Smooth muscle cell (in vitro differentiated cells): ENCODE measurements around the gene TIMP2. TPM values are rescaled to one million over a fixed set of nuclear protein-coding genes. Genes with fewer than 3 reads are reported as not detected.
"Not testable (repeated sequence)": the region's sequence is repeated elsewhere in the genome, so short reads cannot be mapped to it uniquely, and the experiment has no call there.

Experiments used
- DNase-seq: peaks from one replicate; lab custom pipeline; 2025; ENCODE audit not compliant: unreplicated experiment; lab: John Stamatoyannopoulos, UW
- H2AFZ ChIP-seq: fragments of 200-600 bp; sonication (generic); 2 replicates; pipeline ENCODE4 v1.6.0; 2016; ENCODE audit warnings: antibody characterized with exemption, low read depth, mild to moderate bottlenecking
- H3F3A ChIP-seq: fragments of 200-600 bp; sonication (generic); 2 replicates; pipeline ENCODE4 v1.6.0; 2017; ENCODE audit warnings: antibody characterized with exemption, low read depth
- H3K27ac ChIP-seq: fragments of 200-600 bp; sonication (generic); 2 replicates; pipeline ENCODE4 v1.5.1; 2016; ENCODE audit warnings: low read depth, mild to moderate bottlenecking
- H3K27me3 ChIP-seq: fragments of 200-600 bp; sonication (generic); 2 replicates; pipeline ENCODE4 v1.6.1; 2016; ENCODE audit warnings: low read depth, mild to moderate bottlenecking
- H3K36me3 ChIP-seq: fragments of 200-600 bp; sonication (generic); 2 replicates; pipeline ENCODE4 v1.5.1; 2016; ENCODE audit warnings: low read depth
- H3K4me1 ChIP-seq: fragments of 200-600 bp; sonication (generic); 2 replicates; pipeline ENCODE4 v1.5.1; 2016; ENCODE audit warnings: low read depth
- H3K4me2 ChIP-seq: fragments of 200-600 bp; sonication (generic); 2 replicates; pipeline ENCODE4 v1.6.0; 2016; ENCODE audit warnings: mild to moderate bottlenecking
- H3K4me3 ChIP-seq: fragments of 200-600 bp; sonication (generic); 2 replicates; pipeline ENCODE4 v1.5.1; 2016; ENCODE audit warnings: mild to moderate bottlenecking
- H3K79me2 ChIP-seq: fragments of 200-600 bp; sonication (generic); 2 replicates; pipeline ENCODE4 v1.6.0; 2016; ENCODE audit warnings: low read depth, mild to moderate bottlenecking
- H3K9ac ChIP-seq: fragments of 200-600 bp; sonication (generic); 2 replicates; pipeline ENCODE4 v1.6.0; 2016; ENCODE audit warnings: low read depth
- H3K9me3 ChIP-seq: fragments of 200-600 bp; sonication (generic); replicated peaks from 2 replicates; pipeline ENCODE4 v1.5.1; 2016; ENCODE audit warnings: low read depth
- H4K20me1 ChIP-seq: fragments of 200-600 bp; sonication (generic); 2 replicates; pipeline ENCODE4 v1.6.0; 2016; ENCODE audit warnings: low read depth
- CTCF ChIP-seq: fragments of 200-600 bp; sonication (generic); IDR thresholded peaks from 2 replicates; pipeline ENCODE4 v1.5.1; 2017; ENCODE audit warnings: borderline replicate concordance, mild to moderate bottlenecking, antibody characterized with exemption; ENCODE audit not compliant: insufficient read depth, poor library complexity, severe bottlenecking
- WGBS: methylation state at CpG from one replicate; pipeline ENCODE4 v1.1.7; 2016; ENCODE audit warnings: low lambda C conversion rate; 5-methylcytosine and 5-hydroxymethylcytosine counted together
- polyA plus RNA-seq: library from polyadenylated mRNA; unstranded; fragments of >200 nt; fragmentation: Nextera tagmentation; extraction: Ambion mirVana; gene quantifications from 2 replicates; pipeline ENCODE4 v1.2.1, GENCODE V29; 2016
- total RNA-seq: library from RNA; depleted of rRNA; stranded (reverse); fragments of >200 nt; gene quantifications from 2 replicates; pipeline ENCODE4 v1.2.3, GENCODE V29; 2014

Gene TIMP2
- total and polyA plus RNA-seq, 2 experiments from 2014 or later: 37.8 to 111 TPM

- Histone ChIP-seq H3K4me2 (no peak overlapping the region), H3K79me2 (no peaks in the 10 kb centered on the region), H4K20me1 (no peaks in the 10 kb centered on the region), H3K36me3 (no peaks in the 10 kb centered on the region), H3F3A (no peaks in the 10 kb centered on the region), H3K27ac (no peak overlapping the region), H3K4me3 (no peak overlapping the region), H3K9me3 (no peaks in the 10 kb centered on the region), H3K9ac (no peak overlapping the region), H2AFZ (no peak overlapping the region), H3K4me1 (no peaks in the 10 kb centered on the region), H3K27me3 (no peaks in the 10 kb centered on the region)
- TF ChIP-seq CTCF: no peak
- 91% methylated on average over 26 of the region's 26 CpGs for WGBS
- no peak for DNase-seq
These were observed 41.1 kb upstream of the TIMP2 start for GRCh38 chr17:78966123-78966813.

GRCh38 chr17:78965491-78965924 lies 40.3 kb upstream of the TIMP2 start:
- 80% methylated on average over 8 of the region's 8 CpGs for WGBS
- no peak overlapping the region for H3K4me3 ChIP-seq
- H3K4me1 ChIP-seq: no peaks in the 10 kb centered on the region
- H3K9me3 ChIP-seq: no peaks in the 10 kb centered on the region
- H3K27me3 ChIP-seq: no peaks in the 10 kb centered on the region
- no peak overlapping the region for H3K9ac ChIP-seq
- no peaks in the 10 kb centered on the region for H3K79me2 ChIP-seq
- no peak for TF ChIP-seq CTCF
- H3K4me2 ChIP-seq: no peak overlapping the region
- no peaks in the 10 kb centered on the region for H3F3A ChIP-seq
- H2AFZ ChIP-seq: no peak overlapping the region
- H3K27ac ChIP-seq: no peak overlapping the region
- no peak for DNase-seq
- H3K36me3 ChIP-seq: no peaks in the 10 kb centered on the region
- H4K20me1 ChIP-seq: no peaks in the 10 kb centered on the region

GRCh38 chr17:78963378-78963777 lies 38.2 kb upstream of the TIMP2 start:
- H3K79me2 ChIP-seq: no peaks in the 10 kb centered on the region
- 96% methylated on average over 6 of the region's 6 CpGs for WGBS
- H3K4me1 ChIP-seq: no peaks in the 10 kb centered on the region
- DNase-seq: no peak
- H3K4me3 ChIP-seq: no peak overlapping the region
- no peaks in the 10 kb centered on the region for H3F3A ChIP-seq
- H3K4me2 ChIP-seq: no peak overlapping the region
- H3K9ac ChIP-seq: no peak overlapping the region
- H2AFZ ChIP-seq: no peak overlapping the region
- H4K20me1 ChIP-seq: no peaks in the 10 kb centered on the region
- H3K9me3 ChIP-seq: no peaks in the 10 kb centered on the region
- no peaks in the 10 kb centered on the region for H3K36me3 ChIP-seq
- no peak overlapping the region for H3K27ac ChIP-seq
- no peak for TF ChIP-seq CTCF
- H3K27me3 ChIP-seq: no peaks in the 10 kb centered on the region

GRCh38 chr17:78962984-78963348 lies 37.8 kb upstream of the TIMP2 start:
- not testable (repeated sequence) for H3K79me2 ChIP-seq, DNase-seq, H3K4me3 ChIP-seq, H3K4me1 ChIP-seq, H3K36me3 ChIP-seq, H3K27ac ChIP-seq, H3K9ac ChIP-seq, H3K27me3 ChIP-seq, H4K20me1 ChIP-seq, H3K4me2 ChIP-seq, H2AFZ ChIP-seq, H3K9me3 ChIP-seq, H3F3A ChIP-seq
- WGBS: 99% methylated on average over 6 of the region's 8 CpGs
